ENCODE data around the gene UNC119. TPM values are rescaled to one million over a fixed set of nuclear protein-coding genes. Genes with fewer than 3 reads are reported as not detected.
A peak's percentile ranks its signal among the peaks of the same experiment; 100 is the strongest.

The UNC119 gene
- polyA plus RNA-seq, result 10 to 100 TPM; 45.4 to 61.1 (median 50.4) TPM

DNA sequence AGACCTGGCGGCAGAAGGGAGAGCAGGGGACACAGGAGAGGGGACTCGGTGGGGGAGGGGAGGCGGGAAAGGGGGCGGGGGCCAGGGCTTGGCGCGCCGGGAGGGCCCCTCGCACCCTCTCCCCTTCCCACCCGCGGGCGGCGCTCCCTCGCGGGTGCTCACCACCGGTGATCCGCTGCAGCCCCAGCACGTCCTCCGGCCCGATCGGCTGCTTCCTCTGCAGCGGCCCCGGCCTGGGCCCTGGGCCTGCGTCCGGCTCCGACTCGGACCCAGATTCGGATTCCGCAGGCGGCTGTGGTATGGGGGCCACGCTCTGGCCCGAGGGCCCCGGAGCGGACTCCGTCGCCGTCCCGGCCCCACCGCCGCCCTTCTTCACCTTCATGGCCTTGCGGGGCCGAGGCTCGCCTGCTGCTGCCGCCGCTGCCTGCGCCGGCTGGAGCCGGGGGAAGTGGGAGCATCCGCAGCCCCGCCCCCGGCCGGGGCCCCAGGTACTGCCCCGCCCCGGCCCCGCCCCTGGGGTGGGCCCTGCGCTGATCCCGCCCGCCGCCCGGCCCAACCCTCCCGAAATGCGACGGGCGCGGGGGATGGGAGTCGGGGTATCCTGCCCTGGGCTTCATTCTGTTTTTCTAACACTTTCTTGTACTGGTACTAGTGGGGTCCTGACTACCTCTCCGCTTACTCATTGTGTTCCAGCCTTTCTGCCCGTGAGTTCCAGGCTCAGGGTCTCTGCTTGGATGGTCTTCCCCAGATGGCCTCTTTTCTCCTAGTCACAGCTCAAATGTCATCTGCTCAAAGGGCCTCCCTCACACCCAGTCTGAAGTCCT, at the start of gene UNC119:
TSS of gene UNC119 (minus strand) at position 449 of the 824 bp plus-strand sequence. CDS start at position 382, 67 bp downstream.
- DNase-seq, result peak; percentile 71 to 77 (median 77)
- no peaks in the 10 kb centered on the region for H3K9me3 Mint-ChIP-seq
- H3K4me3 Mint-ChIP-seq, result peak within 1 kb of the TSS; percentile 83 to 91 (median 90)
- H3K27ac Mint-ChIP-seq, result peak within 1 kb of the TSS; percentile 82 to 92 (median 88)
- peaks cover 13 to 31% (median 20%) of the 10 kb centered on the region in 3 donors for H3K36me3 Mint-ChIP-seq
- peaks cover 0 to 3% (median 0%) of the 10 kb centered on the region in 3 donors for H3K27me3 Mint-ChIP-seq (ENCODE audit: low read depth in 3 of 3)
- H3K4me1 Mint-ChIP-seq, result peaks cover 55 to 57% of the 10 kb centered on the region in 2 donors

DNA sequence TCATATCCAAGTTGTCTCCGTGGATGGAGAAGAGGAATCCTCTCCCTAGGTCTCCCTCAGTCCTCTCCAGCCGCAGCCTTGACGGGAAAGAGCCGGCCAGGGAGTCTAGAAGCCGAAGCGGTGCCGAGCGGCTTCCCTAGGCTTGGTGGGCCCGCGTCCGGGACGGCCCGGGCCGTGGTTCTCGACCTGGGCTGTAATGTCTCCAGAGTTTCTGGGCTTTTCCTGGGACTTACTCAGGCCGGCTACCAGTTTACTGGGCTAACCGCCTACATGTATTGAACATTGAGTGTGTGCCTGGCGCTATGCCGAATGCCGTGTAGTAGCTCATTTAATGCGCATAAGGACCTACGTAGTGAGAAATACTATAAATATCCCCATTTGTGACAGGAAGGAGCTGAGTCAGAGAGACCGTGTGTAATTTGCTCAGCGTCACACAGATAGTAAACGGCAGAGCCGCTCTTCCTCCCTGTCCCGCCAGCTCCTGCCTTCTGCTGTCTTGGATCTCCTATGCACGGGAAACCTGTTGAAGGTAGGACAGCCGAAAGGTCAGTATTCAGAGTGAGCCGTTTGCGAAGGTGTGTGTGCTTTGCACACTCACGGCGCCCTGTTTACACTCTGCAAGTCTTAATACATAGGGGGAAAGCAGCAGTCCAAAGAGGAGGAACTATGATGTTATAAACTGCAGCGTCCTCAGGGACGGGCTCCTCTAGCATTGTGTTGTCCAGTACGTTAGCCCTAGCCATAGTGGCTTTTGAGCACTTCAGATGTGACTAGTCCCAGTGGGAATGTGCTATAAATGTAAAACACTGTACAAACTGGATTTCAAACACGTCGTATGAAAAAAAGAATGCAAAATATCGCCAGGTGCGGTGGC, 47.1 kb upstream of the UNC119 start:
- H3K9me3 Mint-ChIP-seq, result no peaks in the 10 kb centered on the region
- peak overlapping the region; percentile 89 to 99 (median 97) for H3K4me3 Mint-ChIP-seq
- H3K27me3 Mint-ChIP-seq (ENCODE audit: low read depth in 3 of 3), result peaks cover 2 to 13% (median 6%) of the 10 kb centered on the region in 3 donors
- peak overlapping the region; percentile 97 to 99 (median 99) for H3K27ac Mint-ChIP-seq
- no peaks in the 10 kb centered on the region for H3K36me3 Mint-ChIP-seq
- DNase-seq, result peak; percentile 56 to 70 (median 63)
- H3K4me1 Mint-ChIP-seq, result peaks cover 17 to 28% of the 10 kb centered on the region in 2 donors

DNA sequence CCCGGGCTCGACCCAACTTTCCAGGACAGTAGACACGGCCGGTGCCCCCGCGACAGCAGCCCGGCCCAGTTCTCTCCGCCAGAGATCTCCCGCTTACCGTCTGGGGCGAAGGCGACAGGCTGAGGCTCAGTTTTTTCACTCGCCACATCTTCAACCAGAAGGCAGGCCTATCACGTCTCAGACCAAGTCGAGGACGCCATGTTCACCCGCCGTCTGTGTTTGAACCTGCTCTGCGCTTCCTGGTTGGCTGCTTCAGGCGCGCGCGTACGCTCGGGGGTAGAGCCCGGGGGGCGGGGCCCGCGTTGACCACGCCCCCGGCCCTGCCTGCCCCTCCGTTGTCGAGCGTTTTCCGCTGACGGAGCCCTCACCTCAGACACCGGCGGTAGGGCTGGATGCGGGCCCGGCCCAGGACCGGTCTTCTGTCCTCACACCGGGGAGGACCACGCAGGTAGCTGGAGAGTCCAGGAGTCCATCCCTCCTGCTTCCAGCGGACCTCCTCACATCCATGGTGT, 46.4 kb upstream of the UNC119 start, which contains the start of gene SPAG5:
TSS of gene SPAG5 (minus strand) at position 227 of the 512 bp plus-strand sequence. CDS start at position 148, 79 bp downstream.
- peak within 1 kb of the TSS; percentile 89 to 99 (median 97) for H3K4me3 Mint-ChIP-seq
- peak; percentile 93 to 95 (median 95) for DNase-seq
- H3K4me1 Mint-ChIP-seq, result peaks cover 17 to 28% of the 10 kb centered on the region in 2 donors
- no peaks in the 10 kb centered on the region for H3K9me3 Mint-ChIP-seq
- H3K27me3 Mint-ChIP-seq (ENCODE audit: low read depth in 3 of 3), result peaks cover 2 to 13% (median 6%) of the 10 kb centered on the region in 3 donors
- H3K36me3 Mint-ChIP-seq, result no peaks in the 10 kb centered on the region
- H3K27ac Mint-ChIP-seq, result peak within 1 kb of the TSS; percentile 97 to 99 (median 99)

DNA sequence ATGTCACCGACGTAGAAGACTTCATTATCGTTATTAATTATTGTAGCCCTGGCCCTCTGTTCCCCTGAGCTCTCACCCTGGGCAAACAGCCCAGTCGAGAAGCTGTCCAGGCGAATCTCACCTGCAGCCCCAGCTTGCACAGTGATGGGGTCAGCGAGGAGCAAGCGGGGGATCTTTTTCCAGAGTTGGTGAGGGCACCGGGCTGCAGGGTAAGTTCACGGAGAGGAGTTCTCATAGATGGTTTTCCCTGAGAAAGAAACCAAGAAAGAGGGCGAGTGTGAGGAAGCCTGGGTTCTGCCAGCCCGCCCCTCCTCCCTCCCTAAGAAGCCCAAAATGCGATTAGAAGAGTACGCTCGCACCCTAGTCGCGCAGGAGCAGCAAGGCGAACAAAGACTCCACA, 46.0 kb upstream of the UNC119 start:
- DNase-seq, result no peak
- Mint-ChIP-seq H3K4me1 (peaks cover 17 to 28% of the 10 kb centered on the region in 2 donors), H3K27ac (peak overlapping the region; percentile 97 to 99 (median 99)), H3K36me3 (no peaks in the 10 kb centered on the region), H3K9me3 (no peaks in the 10 kb centered on the region), H3K4me3 (peak overlapping the region; percentile 89 to 99 (median 97)), H3K27me3 (ENCODE audit: low read depth in 3 of 3) (peaks cover 2 to 13% (median 6%) of the 10 kb centered on the region in 3 donors)

DNA sequence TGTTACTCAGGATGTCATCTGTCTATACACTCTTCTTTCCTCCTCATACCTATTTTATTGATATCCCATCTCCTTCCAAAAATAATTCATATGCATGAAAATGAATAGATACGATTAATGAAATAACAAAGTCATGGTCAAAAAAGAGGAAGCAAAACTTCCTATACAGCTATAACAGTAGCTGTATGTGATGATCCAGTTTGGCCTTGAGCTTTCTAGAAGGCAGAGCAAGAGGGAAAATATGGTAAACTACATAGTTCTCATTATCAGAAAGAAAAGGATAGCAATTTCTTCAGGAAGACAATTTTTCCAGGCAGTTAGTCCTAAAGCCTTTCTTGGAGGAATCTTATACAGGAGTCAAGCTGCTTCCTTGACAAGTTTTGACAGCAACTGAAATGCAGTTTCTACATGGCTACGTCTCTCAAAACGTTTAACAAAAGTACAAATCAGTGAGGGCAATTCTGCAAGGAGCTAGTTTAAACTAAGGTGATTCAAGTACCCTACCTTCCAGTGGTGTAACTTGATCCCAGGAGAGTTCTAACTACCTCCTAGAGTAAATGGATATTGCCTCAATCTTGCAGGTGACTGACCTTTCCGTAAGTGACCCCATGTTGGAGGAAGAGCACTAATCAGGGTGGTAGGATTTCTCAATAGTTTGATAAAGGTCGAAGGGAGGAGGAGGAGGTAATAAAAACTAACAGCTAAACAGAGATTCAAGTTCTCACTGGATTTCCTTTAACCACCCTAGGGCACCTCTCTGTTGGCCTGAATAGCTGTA, 45.4 kb upstream of the UNC119 start:
- DNase-seq, result no peak
- Mint-ChIP-seq H3K4me1 (peaks cover 17 to 28% of the 10 kb centered on the region in 2 donors), H3K9me3 (no peaks in the 10 kb centered on the region), H3K27me3 (ENCODE audit: low read depth in 3 of 3) (peaks cover 2 to 13% (median 6%) of the 10 kb centered on the region in 3 donors), H3K27ac (peak overlapping the region; percentile 77 to 99 (median 98)), H3K36me3 (peaks cover 0 to 1% (median 0%) of the 10 kb centered on the region in 3 donors), H3K4me3 (peak overlapping the region; percentile 89 to 99 (median 97))

DNA sequence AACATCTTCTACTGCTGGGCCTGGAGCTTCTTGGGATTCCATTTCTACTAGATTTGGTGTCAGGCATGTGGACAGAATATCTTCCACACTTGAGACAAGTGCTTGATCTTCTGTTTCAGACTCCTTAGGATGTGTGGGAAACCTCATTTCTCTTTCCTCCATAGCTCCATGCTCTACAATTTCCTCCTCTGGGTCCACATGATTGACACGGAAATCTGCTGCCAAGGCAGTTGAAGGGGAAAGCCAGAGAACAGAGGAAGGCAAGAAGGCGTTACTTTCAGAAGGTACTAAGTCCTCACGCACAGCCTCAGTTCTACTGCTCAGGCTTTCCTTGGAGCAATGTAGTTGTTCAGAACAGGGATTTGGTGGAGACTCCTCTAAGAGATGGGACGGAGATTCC, 39.8 kb upstream of the UNC119 start:
- no peaks in the 10 kb centered on the region for H3K9me3 Mint-ChIP-seq
- H3K27ac Mint-ChIP-seq, result no peak overlapping the region
- H3K27me3 Mint-ChIP-seq (ENCODE audit: low read depth in 3 of 3), result no peaks in the 10 kb centered on the region
- no peaks in the 10 kb centered on the region for H3K4me1 Mint-ChIP-seq
- no peak overlapping the region for H3K4me3 Mint-ChIP-seq
- no peak for DNase-seq
- H3K36me3 Mint-ChIP-seq, result peaks cover 0 to 6% (median 3%) of the 10 kb centered on the region in 3 donors

DNA sequence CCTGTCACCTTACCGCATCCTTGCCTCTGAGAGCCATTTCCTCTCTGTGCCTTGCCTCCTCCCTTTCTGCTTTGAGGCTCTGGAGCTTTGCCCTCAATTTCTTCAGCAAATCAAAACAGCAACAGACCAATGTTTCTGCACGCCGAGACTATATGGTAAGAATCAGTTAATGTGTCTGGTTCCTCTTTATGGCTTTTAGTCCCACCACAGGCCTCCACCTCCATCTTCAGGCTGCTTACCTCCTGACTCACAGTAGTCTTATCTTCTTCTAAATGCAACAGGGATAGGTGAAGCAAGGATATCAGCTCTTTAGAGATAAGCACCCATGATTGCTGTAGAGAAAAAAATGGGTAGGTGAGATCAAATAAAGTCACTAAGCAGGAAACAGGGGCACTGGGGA, 33.4 kb upstream of the UNC119 start:
- Mint-ChIP-seq H3K4me3 (no peak overlapping the region), H3K36me3 (peaks cover 6 to 11% (median 6%) of the 10 kb centered on the region in 3 donors), H3K27ac (no peak overlapping the region), H3K9me3 (no peaks in the 10 kb centered on the region), H3K4me1 (no peaks in the 10 kb centered on the region), H3K27me3 (ENCODE audit: low read depth in 3 of 3) (peaks cover 0 to 3% (median 0%) of the 10 kb centered on the region in 3 donors)
- no peak for DNase-seq

DNA sequence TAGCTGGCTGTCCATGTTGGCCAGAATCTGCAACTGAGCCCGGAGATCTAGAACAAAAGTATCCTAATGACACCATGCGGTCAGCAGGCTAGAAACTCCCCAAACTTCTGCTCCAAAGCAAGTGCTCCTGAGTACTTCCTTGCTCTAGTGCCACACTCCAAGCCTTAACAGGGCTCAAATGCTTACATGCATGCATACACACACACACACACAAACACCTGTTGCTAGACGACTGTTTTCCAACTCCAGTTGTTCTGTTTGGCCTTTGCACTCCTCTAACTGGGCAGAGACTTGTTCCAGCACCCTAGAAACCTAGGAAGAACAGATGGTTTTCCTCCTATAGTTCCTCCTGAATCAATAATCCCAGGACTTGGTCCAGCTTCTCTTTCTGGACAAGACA, 32.0 kb upstream of the UNC119 start:
- Mint-ChIP-seq H3K4me1 (no peaks in the 10 kb centered on the region), H3K27ac (no peak overlapping the region), H3K4me3 (no peak overlapping the region), H3K27me3 (ENCODE audit: low read depth in 3 of 3) (peaks cover 0 to 3% (median 0%) of the 10 kb centered on the region in 3 donors), H3K36me3 (peaks cover 6 to 11% (median 6%) of the 10 kb centered on the region in 3 donors), H3K9me3 (no peaks in the 10 kb centered on the region)
- no peak for DNase-seq

DNA sequence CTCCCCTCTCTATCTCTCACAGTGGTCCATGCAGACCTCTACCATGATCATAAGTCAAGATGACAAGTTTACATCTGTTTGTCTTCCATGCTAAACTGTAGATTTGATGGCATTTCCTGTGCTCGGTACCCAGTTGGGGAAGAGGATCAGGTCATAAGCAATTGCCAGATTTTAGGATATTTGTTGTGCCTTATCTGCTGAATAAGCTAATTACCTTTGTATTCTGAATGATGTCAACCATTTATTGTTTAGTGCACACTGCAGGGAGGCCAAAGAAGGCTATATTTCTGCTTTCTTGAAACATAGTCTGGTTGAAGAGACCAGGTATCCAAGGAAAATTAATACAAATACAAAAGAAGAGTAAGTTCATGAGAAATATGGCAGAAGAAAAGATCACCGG, 30.1 kb upstream of the UNC119 start:
- peaks cover 3 to 11% (median 6%) of the 10 kb centered on the region in 3 donors for H3K36me3 Mint-ChIP-seq
- DNase-seq, result no peak
- no peak overlapping the region for H3K27ac Mint-ChIP-seq
- H3K9me3 Mint-ChIP-seq, result no peaks in the 10 kb centered on the region
- H3K4me3 Mint-ChIP-seq, result no peak overlapping the region
- H3K4me1 Mint-ChIP-seq, result peaks cover 0 to 1% of the 10 kb centered on the region in 2 donors
- H3K27me3 Mint-ChIP-seq (ENCODE audit: low read depth in 3 of 3), result peaks cover 0 to 3% (median 0%) of the 10 kb centered on the region in 3 donors

DNA sequence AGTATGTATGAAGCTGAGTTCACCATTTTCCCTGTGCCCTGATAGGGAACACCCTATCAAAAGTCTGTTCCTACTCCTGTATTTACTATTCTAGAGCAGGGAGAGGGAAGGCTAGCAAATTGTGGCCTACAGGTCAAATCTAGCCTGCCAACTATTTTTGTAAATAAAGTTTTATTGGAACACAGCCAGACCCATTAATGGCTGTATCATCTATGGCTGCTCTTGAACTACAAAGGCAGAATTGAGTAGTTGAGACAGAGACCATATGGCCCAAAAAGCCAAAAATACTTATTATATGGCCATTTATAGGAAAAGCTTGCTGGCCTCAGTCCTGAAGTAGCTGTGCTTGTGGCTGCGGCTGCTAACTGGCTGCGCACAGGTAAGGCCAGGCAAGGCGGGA, 28.5 kb upstream of the UNC119 start:
- no peak overlapping the region for H3K4me3 Mint-ChIP-seq
- DNase-seq, result no peak
- H3K27ac Mint-ChIP-seq, result peak overlapping the region in 1 of 6 donors; percentile 71
- peaks cover 0 to 3% (median 0%) of the 10 kb centered on the region in 3 donors for H3K27me3 Mint-ChIP-seq (ENCODE audit: low read depth in 3 of 3)
- peaks cover 3 to 11% (median 3%) of the 10 kb centered on the region in 3 donors for H3K36me3 Mint-ChIP-seq
- H3K9me3 Mint-ChIP-seq, result no peaks in the 10 kb centered on the region
- peaks cover 12 to 16% of the 10 kb centered on the region in 2 donors for H3K4me1 Mint-ChIP-seq

DNA sequence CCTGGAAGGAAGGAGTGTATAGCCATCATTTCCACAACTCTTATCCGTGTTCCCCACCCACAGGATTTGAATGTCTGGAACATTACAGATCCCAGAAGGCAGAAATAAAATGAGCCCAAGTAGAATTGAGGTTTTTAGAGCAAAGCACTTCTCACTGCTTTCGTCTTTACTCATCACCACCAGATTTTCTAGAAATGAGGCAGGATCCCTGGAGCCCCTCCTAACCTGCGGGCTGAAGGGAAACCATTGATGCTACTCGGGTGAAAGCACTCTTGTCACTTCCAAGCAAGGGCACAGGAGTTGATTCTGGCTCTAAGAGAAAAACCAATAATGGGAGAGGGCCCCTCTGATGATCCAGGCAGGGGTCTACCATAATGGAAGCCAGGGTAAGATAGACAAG, 27.1 kb upstream of the UNC119 start:
- H3K4me3 Mint-ChIP-seq, result no peak overlapping the region
- H3K27ac Mint-ChIP-seq, result no peak overlapping the region

DNA sequence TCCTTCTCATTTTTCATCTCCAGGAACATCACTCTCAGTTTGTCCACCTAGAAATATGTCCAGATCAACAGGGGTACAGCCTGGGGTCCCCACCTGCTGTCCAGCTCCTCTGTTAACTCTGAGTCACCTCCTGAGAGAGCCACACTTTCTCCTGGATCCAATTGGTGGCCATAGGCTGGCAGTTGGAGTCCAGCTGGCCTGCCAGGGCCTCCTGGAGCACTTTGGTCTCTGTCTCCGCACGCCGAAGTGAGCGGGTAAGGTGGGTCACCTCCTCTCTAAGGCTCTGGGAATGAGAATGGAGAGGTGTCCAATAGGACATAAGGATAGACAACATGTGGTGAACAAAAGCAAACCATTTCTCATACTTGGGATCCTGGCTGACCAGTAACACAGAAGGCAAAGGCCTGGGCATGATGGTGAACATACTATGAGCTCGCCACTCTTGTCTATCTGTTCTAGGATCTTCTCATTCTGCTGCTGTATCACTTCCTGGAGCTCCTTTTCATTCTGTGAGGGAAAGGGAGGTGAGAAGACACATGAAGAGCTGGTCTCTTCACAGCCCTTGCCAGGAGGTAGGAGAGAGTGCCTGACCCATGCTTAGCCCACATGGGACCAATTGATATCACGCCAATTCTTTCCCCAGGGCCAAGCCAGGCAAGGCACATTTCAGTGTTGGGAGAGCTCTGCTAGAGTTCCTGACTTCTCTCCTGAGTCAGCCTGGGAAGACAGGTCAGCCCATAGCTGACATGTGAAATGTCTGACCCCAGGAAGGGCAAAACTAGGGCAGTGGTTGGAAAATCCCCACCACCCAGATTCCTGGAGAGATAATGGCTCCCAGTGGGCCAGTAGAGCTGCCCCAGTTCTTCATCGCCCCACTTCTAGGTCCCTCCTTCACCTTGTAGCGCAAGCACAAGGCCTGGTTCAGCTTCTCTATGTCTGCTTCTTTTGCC, 26.1 kb upstream of the UNC119 start:
- H3K9me3 Mint-ChIP-seq, result no peaks in the 10 kb centered on the region
- H3K36me3 Mint-ChIP-seq, result peaks cover 0 to 4% (median 0%) of the 10 kb centered on the region in 3 donors
- H3K27me3 Mint-ChIP-seq (ENCODE audit: low read depth in 3 of 3), result no peaks in the 10 kb centered on the region
- H3K27ac Mint-ChIP-seq, result no peak overlapping the region
- peaks cover 14 to 20% of the 10 kb centered on the region in 2 donors for H3K4me1 Mint-ChIP-seq
- DNase-seq, result no peak
- H3K4me3 Mint-ChIP-seq, result no peak overlapping the region

More for the DNA sequence above, 27.1 kb upstream of the UNC119 start:
- Mint-ChIP-seq H3K9me3 (no peaks in the 10 kb centered on the region), H3K36me3 (peaks cover 0 to 6% (median under 1%) of the 10 kb centered on the region in 3 donors), H3K4me1 (peaks cover 14 to 20% of the 10 kb centered on the region in 2 donors), H3K27me3 (ENCODE audit: low read depth in 3 of 3) (no peaks in the 10 kb centered on the region)
- DNase-seq, result no peak

Measured in immature natural killer cell (primary cell).